H1 (cell line): ENCODE measurements around the gene C6orf136. TPM values are rescaled to one million over a fixed set of nuclear protein-coding genes. Genes with fewer than 3 reads are reported as not detected.

Source experiments
- CTCF ChIA-PET: fragments of 300-600 bp; sonication (Branson Sonifier 250); formaldehyde crosslinking; loops from one replicate; lab custom pipeline; 2021; ENCODE audit not compliant: partially characterized antibody; lab: Charles Lee
- POLR2A ChIA-PET: fragments of 300-600 bp; sonication (Branson Sonifier 250); formaldehyde crosslinking; loops from one replicate; lab custom pipeline; 2021; ENCODE audit warnings: inconsistent platforms; ENCODE audit not compliant: partially characterized antibody; lab: Charles Lee
- DNase-seq, 2 experiments: peaks; one replicate each; pipeline versions ENCODE4 v3.0.0 to v3.0.0-alpha.2; 2010 to 2022; ENCODE audit warnings: low spot score in 2 of 2, low read depth in 1 of 2, mixed read lengths in 1 of 2
- FAIRE-seq: peaks from 2 replicates; lab custom pipeline; 2011; peaks lifted over from hg19 to GRCh38; lab: Jason Lieb, UNC
- H2AFZ ChIP-seq: 2 replicates; pipeline ENCODE4 v1.8.1; 2012; ENCODE audit warnings: low read length, inconsistent platforms
- H2AK5ac ChIP-seq: 2 replicates; pipeline ENCODE4 v1.6.1; 2013; ENCODE audit warnings: low read depth, low read length
- H2BK120ac ChIP-seq: replicated peaks from 2 replicates; pipeline ENCODE3; 2013; ENCODE audit warnings: low read depth, low read length, inconsistent platforms
- H2BK12ac ChIP-seq: 2 replicates; pipeline ENCODE4 v1.6.1; 2013; ENCODE audit warnings: low read depth, low read length
- H2BK15ac ChIP-seq: 2 replicates; pipeline ENCODE4 v1.6.1; 2013; ENCODE audit warnings: low read length
- H2BK20ac ChIP-seq: 2 replicates; pipeline ENCODE4 v1.6.1; 2013; ENCODE audit warnings: low read length
- H2BK5ac ChIP-seq: 2 replicates; pipeline ENCODE4 v1.6.1; 2013; ENCODE audit warnings: low read depth, low read length
- H3K14ac ChIP-seq: 2 replicates; pipeline ENCODE4 v1.6.1; 2013; ENCODE audit warnings: inconsistent platforms; ENCODE audit not compliant: insufficient read length
- H3K18ac ChIP-seq: 2 replicates; pipeline ENCODE4 v1.6.1; 2013; ENCODE audit warnings: low read length; ENCODE audit errors: extremely low read depth
- H3K23ac ChIP-seq: 2 replicates; pipeline ENCODE4 v1.6.1; 2013; ENCODE audit warnings: inconsistent platforms; ENCODE audit not compliant: insufficient read length
- H3K23me2 ChIP-seq: 2 replicates; pipeline ENCODE4 v1.6.1; 2013; ENCODE audit warnings: low read depth, low read length
- H3K27ac ChIP-seq: 2 replicates; pipeline ENCODE4 v1.6.1; 2011; ENCODE audit warnings: low read depth, low read length, inconsistent platforms
- H3K27me3 ChIP-seq, 4 experiments: replicated peaks in 1 of 4; 1 replicate in 1 of 4; 2 replicates in 3 of 4; pipeline versions ENCODE4 v1.6.1 to v1.8.1; 2011 to 2013; ENCODE audit warnings: low read length in 3 of 4, mild to moderate bottlenecking in 3 of 4, inconsistent platforms in 2 of 4, mixed read lengths in 2 of 4, moderate library complexity in 1 of 4; ENCODE audit not compliant: control insufficient read depth in 3 of 4, insufficient read depth in 3 of 4; ENCODE audit errors: extremely low read depth in 1 of 4
- H3K36me3 ChIP-seq, 4 experiments: 2 replicates each; pipeline versions ENCODE4 v1.6.1 to v1.8.1; 2011 to 2013; ENCODE audit warnings: mild to moderate bottlenecking in 4 of 4, low read length in 3 of 4, moderate library complexity in 2 of 4, control low read depth in 1 of 4, inconsistent platforms in 1 of 4; ENCODE audit not compliant: insufficient read depth in 4 of 4, control insufficient read depth in 2 of 4
- H3K4ac ChIP-seq: replicated peaks from 2 replicates; pipeline ENCODE3; 2013; ENCODE audit warnings: low read length, low read depth, mixed read lengths, inconsistent platforms; ENCODE audit not compliant: insufficient read length
- H3K4me1 ChIP-seq, 4 experiments: replicated peaks in 1 of 4; 1 replicate in 1 of 4; 2 replicates in 3 of 4; pipeline versions ENCODE4 v1.6.1 to v1.8.1; 2011 to 2013; ENCODE audit warnings: low read length in 3 of 4, inconsistent platforms in 2 of 4, mixed read lengths in 1 of 4; ENCODE audit not compliant: insufficient read depth in 4 of 4, control insufficient read depth in 3 of 4
- H3K4me2 ChIP-seq, 2 experiments: 2 replicates each; pipeline versions ENCODE4 v1.6.1 to v1.8.1; 2011 to 2013; ENCODE audit warnings: low read depth in 2 of 2, low read length in 2 of 2, control low read depth in 1 of 2, inconsistent platforms in 1 of 2, mild to moderate bottlenecking in 1 of 2; ENCODE audit not compliant: insufficient read depth in 1 of 2
- H3K4me3 ChIP-seq, 4 experiments: fragments of 200-600, 300-600 bp in 1 of 4; sonication (generic), shearing (Covaris generic), sonication (Bioruptor Twin) in 1 of 4; 2 replicates each; pipeline versions ENCODE4 v1.5.1 to v1.8.1; 2011 to 2016; ENCODE audit warnings: low read length in 4 of 4, low read depth in 3 of 4, control low read depth in 2 of 4, inconsistent platforms in 2 of 4, mild to moderate bottlenecking in 2 of 4, mixed read lengths in 1 of 4, moderate library complexity in 1 of 4; ENCODE audit not compliant: insufficient read depth in 2 of 4; ENCODE audit errors: extremely low read depth in 1 of 4
- H3K56ac ChIP-seq: replicated peaks from 2 replicates; pipeline ENCODE3; 2013; ENCODE audit warnings: low read depth, mild to moderate bottlenecking, mixed read lengths, low read length, inconsistent platforms; ENCODE audit not compliant: insufficient read length
- H3K79me1 ChIP-seq: 2 replicates; pipeline ENCODE4 v1.6.1; 2013; ENCODE audit warnings: low read depth, low read length, control low read depth
- H3K79me2 ChIP-seq, 2 experiments: 2 replicates each; pipeline versions ENCODE4 v1.6.1 to v1.8.1; 2012 to 2013; ENCODE audit warnings: low read length in 2 of 2, mild to moderate bottlenecking in 2 of 2, inconsistent platforms in 1 of 2; ENCODE audit not compliant: insufficient read depth in 2 of 2, control insufficient read depth in 1 of 2
- H3K9ac ChIP-seq, 4 experiments: replicated peaks in 1 of 4; 1 replicate in 1 of 4; 2 replicates in 3 of 4; pipeline versions ENCODE4 v1.6.1 to v1.8.1; 2011 to 2013; ENCODE audit warnings: low read depth in 3 of 4, low read length in 3 of 4, control low read depth in 2 of 4, mild to moderate bottlenecking in 2 of 4, moderate library complexity in 2 of 4, inconsistent platforms in 1 of 4; ENCODE audit errors: extremely low read depth in 1 of 4
- H3K9me3 ChIP-seq, 2 experiments: 2 replicates each; pipeline versions ENCODE4 v1.6.1 to v1.8.1; 2012 to 2013; ENCODE audit warnings: mild to moderate bottlenecking in 2 of 2, moderate library complexity in 2 of 2, control low read depth in 1 of 2, inconsistent platforms in 1 of 2, low read depth in 1 of 2, low read length in 1 of 2, mixed read lengths in 1 of 2; ENCODE audit not compliant: insufficient read depth in 2 of 2
- H4K20me1 ChIP-seq, 2 experiments: replicated peaks in 1 of 2; 2 replicates each; pipeline versions ENCODE3 to v1.8.1; 2011 to 2013; ENCODE audit warnings: inconsistent platforms in 2 of 2, low read length in 2 of 2, mild to moderate bottlenecking in 1 of 2; ENCODE audit not compliant: insufficient read depth in 2 of 2, control insufficient read depth in 1 of 2
- H4K5ac ChIP-seq: 2 replicates; pipeline ENCODE4 v1.6.1; 2013; ENCODE audit warnings: low read length, low read depth, mixed read lengths, inconsistent platforms; ENCODE audit not compliant: insufficient read length
- H4K8ac ChIP-seq: 2 replicates; pipeline ENCODE4 v1.8.0; 2013; ENCODE audit warnings: mild to moderate bottlenecking, moderate library complexity, low read length, inconsistent platforms; ENCODE audit not compliant: insufficient read depth; ENCODE audit errors: extremely low read depth
- H4K91ac ChIP-seq: replicated peaks from 2 replicates; pipeline ENCODE3; 2013; ENCODE audit warnings: low read length, mixed read lengths, inconsistent platforms; ENCODE audit not compliant: insufficient read length
- ASH2L ChIP-seq: fragments of 200-600, 300-600 bp; sonication (generic); IDR thresholded peaks from one replicate; pipeline ENCODE4 v1.7.1; 2017; ENCODE audit warnings: low read length
- CHD2 ChIP-seq: IDR thresholded peaks from 2 replicates; pipeline ENCODE4 v1.6.1; 2012; ENCODE audit warnings: low read length, improper control_type of control experiment
- EZH2 ChIP-seq: fragments of 200-600 bp; sonication (generic); IDR thresholded peaks from 2 replicates; pipeline ENCODE4 v1.7.1; 2012; ENCODE audit warnings: low read depth, mild to moderate bottlenecking, moderate library complexity, low read length, inconsistent platforms; ENCODE audit not compliant: severe bottlenecking
- FOSL1 ChIP-seq: IDR thresholded peaks from 2 replicates; pipeline ENCODE4 v1.6.1; 2011; ENCODE audit warnings: mild to moderate bottlenecking, low read depth, low read length, moderate library complexity; ENCODE audit not compliant: insufficient read depth
- KDM4A ChIP-seq: IDR thresholded peaks from one replicate; pipeline ENCODE4 v1.7.1; 2012; ENCODE audit warnings: low read depth, mild to moderate bottlenecking, moderate library complexity, low read length, inconsistent platforms; ENCODE audit not compliant: severe bottlenecking
- PHF8 ChIP-seq: fragments of 200-600 bp; sonication (generic); conservative IDR thresholded peaks from 2 replicates; pipeline ENCODE4 v1.7.1; 2012; ENCODE audit warnings: low read depth, mild to moderate bottlenecking, inconsistent platforms, low read length, moderate library complexity
- TAF1 ChIP-seq: IDR thresholded peaks from 2 replicates; pipeline ENCODE4 v1.6.1; 2011; ENCODE audit warnings: mild to moderate bottlenecking, low read depth, low read length
- WGBS, 2 experiments: shearing (Covaris generic) in 1 of 2; methylation state at CpG; one replicate each; pipeline versions ENCODE4 v1.1.6 to v1.1.7; 2013 to 2015; ENCODE audit warnings: low lambda C conversion rate in 2 of 2, mixed read lengths in 2 of 2, inconsistent platforms in 1 of 2, low coverage in 1 of 2, missing lambda C conversion rate in 1 of 2; ENCODE audit not compliant: insufficient replicate concordance in 2 of 2, insufficient coverage in 1 of 2, insufficient read length in 1 of 2; ENCODE audit errors: extremely low coverage in 1 of 2, missing lambda C conversion rate in 1 of 2; 5-methylcytosine and 5-hydroxymethylcytosine counted together
- polyA plus RNA-seq, 7 experiments: library from polyadenylated mRNA; depleted of rRNA in 3 of 7; stranded (reverse) in 5 of 7; unstranded in 2 of 7; fragments of >200 nt in 5 of 7; fragments of 200-250 nt in 2 of 7; gene quantifications; 1 replicate in 5 of 7; 2 replicates in 1 of 7; 4 replicates in 1 of 7; pipeline versions ENCODE4 v1.2.1 to v1.2.3, GENCODE V29; 2011 to 2013; ENCODE audit warnings: missing spikeins in 2 of 7, mixed read lengths in 2 of 7
- total RNA-seq: library from RNA; stranded (reverse); fragmentation: NEBNext Ultra II Directional; extraction: Animal tissue kit (Norgen Biotek cat#: 25700); gene quantifications from 2 replicates; pipeline ENCODE4 v1.2.1, GENCODE V29; 2021
- TF ChIP-seq, protein P1 (sequence below): IDR thresholded peaks from 2 replicates; pipeline ENCODE4 v1.6.1; 2012; ENCODE audit warnings: low read length, inconsistent platforms

C6orf136 gene
- total and polyA plus RNA-seq, 2 of the 8 experiments (the other 6 are each of a cell fraction or from before 2014, with no cell fraction given), result 20.8 to 23.1 TPM

- Histone ChIP-seq H3K18ac (peak overlapping the region; percentile 98), H2AK5ac (no peak overlapping the region), H2BK5ac (peak overlapping the region; percentile 96), H3K4me3 (peak overlapping the region; percentile 74 to 91 (median 85)), H3K4me1 (peaks cover 0 to 6% (median 4%) of the 10 kb centered on the region in 4 experiments; a peak in 5 of 7 replicates), H2BK120ac (no peak overlapping the region), H3K4me2 (peak overlapping the region; percentile 76 to 82), H3K27ac (peak overlapping the region; percentile 66), H3K23ac (no peak overlapping the region), H3K4ac (peak overlapping the region; percentile 84), H3K23me2 (peaks cover 5% of the 10 kb centered on the region; the same call in 1 of the 2 replicates), H2AFZ (0 out of 2 replicates have a peak overlapping the region, but pooled peaks have one; percentile 2), H3K79me2 (peaks cover 3 to 20% of the 10 kb centered on the region in 2 experiments; a peak in 3 of 4 replicates), H3K27me3 (no peaks in the 10 kb centered on the region), H2BK20ac (no peak overlapping the region), H2BK12ac (no peak overlapping the region), H4K20me1 (peaks cover 0 to 2% of the 10 kb centered on the region in 2 experiments), H4K8ac (peak overlapping the region; percentile 96), H4K91ac (peak overlapping the region; percentile 99), H2BK15ac (peak overlapping the region; percentile 97; the same call in 1 of the 2 replicates), H3K79me1 (peaks cover 8% of the 10 kb centered on the region), H3K14ac (no peak overlapping the region), H3K56ac (peak overlapping the region; percentile 93), H3K9ac (peak overlapping the region; percentile 51 to 79 (median 70)), H3K36me3 (peaks cover 6 to 17% (median 10%) of the 10 kb centered on the region in 4 experiments; a peak in 5 of 8 replicates), H3K9me3 (no peaks in the 10 kb centered on the region), H4K5ac (peak overlapping the region; percentile 100)
- DNase-seq (peak in 1 of 2 experiments; percentile 90), FAIRE-seq (no peak)
- WGBS, 2 experiments, result 2% methylated on average over 37 of the region's 78 CpGs; no CpG with 5 or more reads in 1 of the 2 experiments
- ChIA-PET POLR2A (interaction anchor here (0.6 to 3.6 kb wide), 21 partner anchors 8 to 1201 kb away, joined by 3 to 23 read pairs (median 4); partner anchors contain the start of genes ATAT1, MDC1, MRPS18B and PPP1R10), CTCF (interaction anchor here (1.0 to 1.4 kb wide), 2 partner anchors 25 to 124 kb away, joined by 3 to 4 read pairs; partner anchors contain the start of gene DHX16)
- TF ChIP-seq TAF1 (peak; percentile 10; the same call in 1 of the 2 replicates), CHD2 (no peak), KDM4A (peak; percentile 96), EZH2 (no peak), ASH2L (peak; percentile 86), PHF8 (peak; percentile 76), FOSL1 (0 out of 2 replicates have a peak, but pooled peaks have one; percentile 54)
- TF ChIP-seq, protein P1, sequence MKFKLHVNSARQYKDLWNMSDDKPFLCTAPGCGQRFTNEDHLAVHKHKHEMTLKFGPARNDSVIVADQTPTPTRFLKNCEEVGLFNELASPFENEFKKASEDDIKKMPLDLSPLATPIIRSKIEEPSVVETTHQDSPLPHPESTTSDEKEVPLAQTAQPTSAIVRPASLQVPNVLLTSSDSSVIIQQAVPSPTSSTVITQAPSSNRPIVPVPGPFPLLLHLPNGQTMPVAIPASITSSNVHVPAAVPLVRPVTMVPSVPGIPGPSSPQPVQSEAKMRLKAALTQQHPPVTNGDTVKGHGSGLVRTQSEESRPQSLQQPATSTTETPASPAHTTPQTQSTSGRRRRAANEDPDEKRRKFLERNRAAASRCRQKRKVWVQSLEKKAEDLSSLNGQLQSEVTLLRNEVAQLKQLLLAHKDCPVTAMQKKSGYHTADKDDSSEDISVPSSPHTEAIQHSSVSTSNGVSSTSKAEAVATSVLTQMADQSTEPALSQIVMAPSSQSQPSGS, result no peak
Measured at GRCh38 chr6:30647242-30648116, 546 bp downstream of the C6orf136 start.
